Coronary artery (tissue), 2 donors: ENCODE data around the gene EIF3M.

Source experiments
- DNase-seq: peaks from one replicate; pipeline ENCODE4 v3.0.0-alpha.2; 2017; ENCODE audit warnings: low spot score
- H3K27ac ChIP-seq, 2 donors: fragments of 200-600 bp; sonication (generic); one replicate each; pipeline ENCODE4 v1.5.1; 2016 to 2019
- H3K4me3 ChIP-seq: fragments of 200-600 bp; sonication (generic); 2 replicates; pipeline ENCODE4 v1.5.1; 2016; ENCODE audit warnings: mild to moderate bottlenecking, moderate library complexity
- TF ChIP-seq, protein P1 (sequence below): fragments of 200-600 bp; sonication (generic); IDR thresholded peaks from one replicate; pipeline ENCODE4 v1.5.1; 2019; ENCODE audit warnings: antibody characterized with exemption

Gene EIF3M

DNA sequence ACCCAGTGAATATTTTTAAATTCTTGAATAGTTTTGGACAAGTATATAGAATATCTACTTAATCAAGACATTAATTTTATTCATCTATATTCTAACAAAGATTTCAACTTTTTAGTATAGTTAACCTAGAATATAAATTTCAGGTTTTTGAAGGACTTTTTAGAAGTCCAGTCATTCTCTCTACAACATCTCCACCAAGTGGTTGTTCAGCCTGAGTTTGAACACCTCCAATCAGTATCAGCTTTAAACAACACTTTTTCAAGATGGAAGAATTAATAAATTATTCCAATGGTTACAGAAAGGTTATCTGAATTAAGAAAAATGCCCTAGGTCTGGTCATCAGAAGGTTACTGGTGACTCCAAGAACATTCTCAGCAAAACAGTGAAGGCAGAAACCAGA is 31.8 kb downstream of the EIF3M start:
- TF ChIP-seq, protein P1, sequence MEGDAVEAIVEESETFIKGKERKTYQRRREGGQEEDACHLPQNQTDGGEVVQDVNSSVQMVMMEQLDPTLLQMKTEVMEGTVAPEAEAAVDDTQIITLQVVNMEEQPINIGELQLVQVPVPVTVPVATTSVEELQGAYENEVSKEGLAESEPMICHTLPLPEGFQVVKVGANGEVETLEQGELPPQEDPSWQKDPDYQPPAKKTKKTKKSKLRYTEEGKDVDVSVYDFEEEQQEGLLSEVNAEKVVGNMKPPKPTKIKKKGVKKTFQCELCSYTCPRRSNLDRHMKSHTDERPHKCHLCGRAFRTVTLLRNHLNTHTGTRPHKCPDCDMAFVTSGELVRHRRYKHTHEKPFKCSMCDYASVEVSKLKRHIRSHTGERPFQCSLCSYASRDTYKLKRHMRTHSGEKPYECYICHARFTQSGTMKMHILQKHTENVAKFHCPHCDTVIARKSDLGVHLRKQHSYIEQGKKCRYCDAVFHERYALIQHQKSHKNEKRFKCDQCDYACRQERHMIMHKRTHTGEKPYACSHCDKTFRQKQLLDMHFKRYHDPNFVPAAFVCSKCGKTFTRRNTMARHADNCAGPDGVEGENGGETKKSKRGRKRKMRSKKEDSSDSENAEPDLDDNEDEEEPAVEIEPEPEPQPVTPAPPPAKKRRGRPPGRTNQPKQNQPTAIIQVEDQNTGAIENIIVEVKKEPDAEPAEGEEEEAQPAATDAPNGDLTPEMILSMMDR = no peak
- DNase-seq = no peak
- Histone ChIP-seq H3K4me3 (no peak overlapping the region), H3K27ac (no peak overlapping the region)

DNA sequence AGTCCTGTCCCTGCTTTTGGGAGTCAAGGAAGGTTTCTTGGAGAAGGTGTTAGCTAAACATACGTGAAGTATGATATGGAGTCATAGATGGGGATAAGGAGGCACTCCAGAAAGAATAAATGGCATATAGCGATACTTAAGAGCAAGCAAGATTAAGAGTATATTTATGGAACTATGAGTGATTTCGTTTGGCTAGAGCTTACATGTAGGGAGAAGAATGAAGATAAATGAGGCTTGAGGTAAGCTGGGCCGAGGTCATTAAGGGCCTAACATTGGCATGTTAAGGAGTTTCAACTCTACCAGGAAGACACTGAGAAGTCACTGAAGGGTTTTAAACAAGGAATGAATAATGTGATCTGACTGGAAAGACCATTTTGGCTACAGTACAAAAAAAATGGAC is 33.3 kb downstream of the EIF3M start:
- H3K27ac ChIP-seq = no peak overlapping the region
- TF ChIP-seq, protein P1 = no peak
- no peak overlapping the region for H3K4me3 ChIP-seq
- no peak for DNase-seq

- Histone ChIP-seq H3K4me3 (no peak overlapping the region), H3K27ac (no peak overlapping the region)
- DNase-seq = no peak
- TF ChIP-seq, protein P1 = no peak
Measured at GRCh38 chr11:32630844-32631243, 47.2 kb downstream of the EIF3M start.

DNA sequence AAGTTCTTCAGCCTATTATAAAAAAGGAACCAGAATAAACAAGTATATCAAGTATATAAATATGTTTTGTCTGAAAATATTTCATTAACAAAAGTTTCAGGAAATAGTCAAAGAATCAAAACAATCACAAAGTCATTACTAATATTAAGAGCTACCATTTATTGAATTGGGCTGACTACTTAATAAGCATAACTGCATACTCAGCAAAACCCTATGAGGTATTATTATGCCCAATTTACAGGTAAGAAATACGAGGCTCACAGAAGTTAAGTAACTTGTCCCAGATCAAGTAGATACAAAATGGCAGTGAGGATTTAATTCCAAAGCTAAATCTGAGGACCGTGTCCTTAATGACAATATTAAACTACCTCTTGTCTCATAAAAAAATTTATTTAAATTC is 52.2 kb downstream of the EIF3M start:
- TF ChIP-seq, protein P1 = no peak
- Histone ChIP-seq H3K27ac (no peak overlapping the region), H3K4me3 (no peak overlapping the region)
- DNase-seq = no peak

- Histone ChIP-seq H3K4me3 (no peak overlapping the region), H3K27ac (no peak overlapping the region)
- DNase-seq = no peak
- TF ChIP-seq, protein P1 = no peak
Measured at GRCh38 chr11:32641361-32641760, 57.7 kb downstream of the EIF3M start.

DNA sequence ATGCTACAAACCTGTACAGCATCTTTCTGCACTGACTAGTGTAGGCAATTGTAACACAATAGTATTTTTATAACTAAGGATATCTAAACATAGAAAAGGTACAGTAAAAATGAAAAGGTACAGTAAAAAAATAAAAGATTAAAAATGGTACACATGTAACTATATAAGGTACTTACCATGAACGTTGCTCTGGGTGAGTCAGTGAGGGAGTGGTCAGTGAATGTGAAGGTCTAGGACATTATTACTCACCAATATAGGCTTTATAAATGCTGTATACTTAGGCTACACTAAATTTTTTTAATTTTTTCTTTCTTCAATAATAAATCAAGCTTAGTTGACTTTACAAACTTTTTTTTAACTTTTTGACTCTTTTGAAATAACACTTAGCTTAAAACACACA is 59.9 kb downstream of the EIF3M start:
- H3K27ac ChIP-seq = no peak overlapping the region
- no peak for DNase-seq
- H3K4me3 ChIP-seq = no peak overlapping the region
- TF ChIP-seq, protein P1 = no peak
